Spleen (tissue), 11 donors: ENCODE results near the gene SETD1A. TPM values are rescaled to one million over a fixed set of nuclear protein-coding genes. Genes with fewer than 3 reads are reported as not detected.

ENCODE experiments used
- DNase-seq: peaks from one replicate; pipeline ENCODE4 v3.0.0-alpha.2; 2020
- H3K27ac ChIP-seq, 8 donors: fragments of 200-600 bp; sonication (generic) in 7 of 8; 1 replicate in 4 of 8; 2 replicates in 4 of 8; pipeline versions ENCODE4 v1.5.0 to v1.8.0; 2016 to 2021; ENCODE audit warnings: inconsistent platforms in 4 of 8, mild to moderate bottlenecking in 4 of 8, moderate library complexity in 1 of 8
- H3K27me3 ChIP-seq, 7 donors: fragments of 200-600 bp; sonication (generic) in 6 of 7; replicated peaks in 1 of 7; 1 replicate in 4 of 7; 2 replicates in 3 of 7; pipeline versions ENCODE4 v1.5.0 to v1.8.0; 2016 to 2021; ENCODE audit warnings: inconsistent platforms in 3 of 7, mild to moderate bottlenecking in 1 of 7
- H3K36me3 ChIP-seq, 6 donors: fragments of 200-600 bp; sonication (generic) in 5 of 6; 1 replicate in 4 of 6; 2 replicates in 2 of 6; pipeline versions ENCODE4 v1.5.0 to v1.8.0; 2016 to 2021; ENCODE audit warnings: inconsistent platforms in 2 of 6
- H3K4me1 ChIP-seq, 6 donors: fragments of 200-600 bp; sonication (generic) in 5 of 6; 1 replicate in 3 of 6; 2 replicates in 3 of 6; pipeline versions ENCODE4 v1.5.0 to v1.8.0; 2016 to 2021; ENCODE audit warnings: inconsistent platforms in 3 of 6
- H3K4me3 ChIP-seq, 8 donors: fragments of 200-600 bp; sonication (generic) in 7 of 8; 1 replicate in 4 of 8; 2 replicates in 4 of 8; pipeline versions ENCODE4 v1.5.0 to v1.8.0; 2016 to 2021; ENCODE audit warnings: inconsistent platforms in 4 of 8, mild to moderate bottlenecking in 4 of 8, moderate library complexity in 2 of 8
- H3K9me3 ChIP-seq, 8 donors: fragments of 200-600 bp; sonication (generic) in 7 of 8; 1 replicate in 4 of 8; 2 replicates in 4 of 8; pipeline versions ENCODE4 v1.5.0 to v1.8.0; 2016 to 2021; ENCODE audit warnings: inconsistent platforms in 4 of 8
- CTCF ChIP-seq, 11 experiments: fragments of 200-600 bp in 7 of 11; fragments of 450-650 bp in 4 of 11; sonication (generic) in 4 of 11; IDR thresholded peaks in 8 of 11; conservative IDR thresholded peaks in 3 of 11; 1 replicate in 7 of 11; 2 replicates in 4 of 11; pipeline versions ENCODE4 v1.4.0 to v1.8.0; 2016 to 2021; ENCODE audit warnings: antibody characterized with exemption in 11 of 11, inconsistent platforms in 4 of 11, mild to moderate bottlenecking in 1 of 11
- POLR2A ChIP-seq, 3 donors: fragments of 450-650 bp; IDR thresholded peaks; one replicate each; pipeline ENCODE4 v1.5.1; 2017; ENCODE audit warnings: antibody characterized with exemption in 3 of 3, mild to moderate bottlenecking in 1 of 3
- POLR2AphosphoS5 ChIP-seq, 3 donors: sonication (generic); formaldehyde crosslinking; IDR thresholded peaks; one replicate each; pipeline ENCODE4 v1.5.1; 2017; ENCODE audit warnings: antibody characterized with exemption in 3 of 3
- WGBS, 5 donors: extraction: QIAGEN DNeasy Blood & Tissue Kit in 3 of 5; methylation state at CpG; one replicate each; pipeline versions ENCODE4 v1.1.5 to v1.1.7; 2013 to 2018; 5-methylcytosine and 5-hydroxymethylcytosine counted together
- intact Hi-C: fragments of 100-400 bp; cut with DNase I; formaldehyde crosslinking; loops from one replicate; pipeline ENCODE4 v1.15.0; 2023; ENCODE audit warnings: low total_unique reads
- polyA plus RNA-seq, 3 donors: library from polyadenylated mRNA; stranded (reverse); fragments of 200-250 nt; gene quantifications; one replicate each; pipeline ENCODE4 v1.2.1, GENCODE V29; 2013
- total RNA-seq, 7 donors: library from RNA; depleted of rRNA in 3 of 7; stranded (reverse); fragments of >200 nt in 3 of 7; fragmentation: NEBNext Ultra II Directional in 4 of 7; extraction: Animal tissue kit (Norgen Biotek cat#: 25700) in 4 of 7; gene quantifications; one replicate each; pipeline versions ENCODE4 v1.1.0 to v1.2.1, GENCODE V29; 2016 to 2021
- donor health status: healthy with polysubstance abuse.
- donor health status: DM: no; HTN: no; CAD: no; lungs with moderate emphysema.
- donor health status: DM: no; HTN: no; CAD: no.
- donor health status: Bipolar disorder and iron deficiency.
- donor health status: healthy.
- donor health status: DM: no; HTN: no; CAD: no.
- donor health status: DM: yes; HTN: yes; CAD: no.

SETD1A gene
- total and polyA plus RNA-seq, 10 donors = 4.8 to 24.9 (median 14.7) TPM

- peaks cover 0 to 20% (median 6%) of the 10 kb centered on the region in 6 donors for H3K4me1 ChIP-seq
- no peak overlapping the region for H3K27ac ChIP-seq
- H3K4me3 ChIP-seq = no peak overlapping the region
- intact Hi-C loops = no loop called here
- H3K9me3 ChIP-seq = no peaks in the 10 kb centered on the region
- H3K27me3 ChIP-seq = no peaks in the 10 kb centered on the region
- no peak for DNase-seq
- TF ChIP-seq POLR2A (IDR thresholded peaks at IDR 0.05) = no peak
- TF ChIP-seq CTCF (IDR thresholded peaks at IDR 0.05 in 8 of 11, conservative IDR thresholded peaks at IDR 0.05 in 3 of 11) = no peak
- no peak for TF ChIP-seq POLR2AphosphoS5 (IDR thresholded peaks at IDR 0.05)
- 77 to 94% (median 85%) methylated on average over 33 of the region's 33 CpGs for WGBS, 5 donors
- peaks cover 9 to 100% (median 99%) of the 10 kb centered on the region in 6 donors for H3K36me3 ChIP-seq
These were observed 7.1 kb downstream of the SETD1A start for GRCh38 chr16:30964574-30965226.

- Histone ChIP-seq H3K4me3 (no peak overlapping the region), H3K9me3 (no peaks in the 10 kb centered on the region), H3K4me1 (peaks cover 0 to 12% (median 0%) of the 10 kb centered on the region in 6 donors), H3K27ac (no peak overlapping the region), H3K36me3 (peaks cover 7 to 100% (median 99%) of the 10 kb centered on the region in 6 donors), H3K27me3 (no peaks in the 10 kb centered on the region)
- no peak for DNase-seq
- 90 to 98% (median 93%) methylated on average over 10 to 15 of the region's 15 CpGs for WGBS, 5 donors
- intact Hi-C loops = no loop called here
- TF ChIP-seq CTCF (IDR thresholded peaks at IDR 0.05 in 8 of 11, conservative IDR thresholded peaks at IDR 0.05 in 3 of 11) (no peak), POLR2A (IDR thresholded peaks at IDR 0.05) (no peak), POLR2AphosphoS5 (IDR thresholded peaks at IDR 0.05) (no peak)
These were observed 7.9 kb downstream of the SETD1A start for GRCh38 chr16:30965436-30965835.

GRCh38 chr16:30966033-30966619 is 8.6 kb downstream of the SETD1A start:
- H3K36me3 ChIP-seq = peaks cover 7 to 100% (median 99%) of the 10 kb centered on the region in 6 donors

More at GRCh38 chr16:30966033-30966619, 8.6 kb downstream of the SETD1A start:
- Histone ChIP-seq H3K4me1 (peaks cover 0 to 12% (median 0%) of the 10 kb centered on the region in 6 donors), H3K4me3 (no peak overlapping the region), H3K27ac (no peak overlapping the region), H3K9me3 (no peaks in the 10 kb centered on the region), H3K27me3 (no peaks in the 10 kb centered on the region)
- DNase-seq = no peak
- TF ChIP-seq CTCF (IDR thresholded peaks at IDR 0.05 in 8 of 11, conservative IDR thresholded peaks at IDR 0.05 in 3 of 11) (no peak), POLR2A (IDR thresholded peaks at IDR 0.05) (no peak), POLR2AphosphoS5 (IDR thresholded peaks at IDR 0.05) (peak; percentile 27 to 73 (median 41))
- intact Hi-C loops = no loop called here
- 93 to 97% (median 95%) methylated on average over 16 to 19 of the region's 19 CpGs for WGBS, 5 donors
